EH (cell line): ENCODE results near the gene TRUB2.

ENCODE experiments used
- DNase-seq: peaks from one replicate; pipeline ENCODE4 v3.0.0-alpha.2; 2015; ENCODE audit warnings: low read depth

The TRUB2 gene

GRCh38 chr9:128271112-128271511 is 51.1 kb downstream of the TRUB2 start:
- no peak for DNase-seq

- DNase-seq, result no peak
Measured at GRCh38 chr9:128266868-128267590, 55.2 kb downstream of the TRUB2 start.

GRCh38 chr9:128265348-128265847 is 56.8 kb downstream of the TRUB2 start:
- no peak for DNase-seq

- no peak for DNase-seq
Measured at GRCh38 chr9:128262687-128263086, 59.6 kb downstream of the TRUB2 start.

GRCh38 chr9:128260340-128260739 is 61.9 kb downstream of the TRUB2 start:
- no peak for DNase-seq

- DNase-seq, result no peak
Measured at GRCh38 chr9:128259156-128259555, 63.1 kb downstream of the TRUB2 start.

GRCh38 chr9:128258326-128258725 is 63.9 kb downstream of the TRUB2 start:
- DNase-seq, result no peak

GRCh38 chr9:128257907-128258306 is 64.3 kb downstream of the TRUB2 start:
- DNase-seq, result no peak

GRCh38 chr9:128257086-128257825 is 65.0 kb downstream of the TRUB2 start:
- DNase-seq, result no peak
